Transverse colon (tissue), 3 donors: ENCODE results near the gene PAFAH2.

ENCODE experiments used
- CTCF ChIP-seq, 5 experiments: fragments of 200-600 bp in 3 of 5; fragments of 450-650 bp in 2 of 5; sonication (generic) in 3 of 5; IDR thresholded peaks; 1 replicate in 2 of 5; 2 replicates in 3 of 5; pipeline ENCODE4 v1.5.1; 2016 to 2017; ENCODE audit warnings: antibody characterized with exemption in 5 of 5, inconsistent platforms in 3 of 5, mild to moderate bottlenecking in 2 of 5, moderate library complexity in 1 of 5
- POLR2A ChIP-seq: fragments of 450-650 bp; IDR thresholded peaks from one replicate; pipeline ENCODE4 v1.6.1; 2016; ENCODE audit warnings: antibody characterized with exemption, mild to moderate bottlenecking, moderate library complexity

GRCh38 chr1:25914074-25914995, 83.5 kb downstream of the PAFAH2 start:
- TF ChIP-seq CTCF (IDR thresholded peaks at IDR 0.05) (no peak), POLR2A (no peak)
